H1 (cell line): Measurements from ENCODE around the gene LIMK2.

Experiments
- CBX5 ChIP-seq: fragments of 300-800, 300-1000 bp; sonication (generic); IDR thresholded peaks from 2 replicates; pipeline ENCODE4 v1.7.1; 2016; ENCODE audit warnings: antibody characterized with exemption, low read length, low read depth
- CHD1 ChIP-seq: IDR thresholded peaks from 2 replicates; pipeline ENCODE4 v1.6.1; 2012; ENCODE audit warnings: low read depth, low read length, improper control_type of control experiment
- CHD7 ChIP-seq: fragments of 300-600 bp; sonication (generic); IDR thresholded peaks from 2 replicates; pipeline ENCODE4 v1.7.1; 2012; ENCODE audit warnings: low read length, moderate library complexity, mild to moderate bottlenecking, inconsistent platforms; ENCODE audit not compliant: insufficient replicate concordance
- EGR1 ChIP-seq: IDR thresholded peaks from 2 replicates; pipeline ENCODE4 v1.6.1; 2011; ENCODE audit warnings: low read depth, low read length, borderline replicate concordance
- GABPA ChIP-seq: IDR thresholded peaks from 2 replicates; pipeline ENCODE4 v1.6.1; 2011; ENCODE audit warnings: mild to moderate bottlenecking, low read length, moderate library complexity, borderline replicate concordance; ENCODE audit not compliant: insufficient read depth
- JUN ChIP-seq: IDR thresholded peaks from 2 replicates; pipeline ENCODE4 v1.6.1; 2011; ENCODE audit warnings: low read depth, mild to moderate bottlenecking, improper control_type of control experiment, low read length
- JUND ChIP-seq: IDR thresholded peaks from 2 replicates; pipeline ENCODE4 v1.6.1; 2011; ENCODE audit warnings: mild to moderate bottlenecking, improper control_type of control experiment, low read length
- KDM1A ChIP-seq: fragments of 200-600, 300-600 bp; sonication (generic); IDR thresholded peaks from 2 replicates; pipeline ENCODE4 v1.7.1; 2016; ENCODE audit warnings: mild to moderate bottlenecking, low read length, borderline replicate concordance
- POLR2A ChIP-seq, 2 experiments: IDR thresholded peaks; 1 replicate in 1 of 2; 2 replicates in 1 of 2; pipeline ENCODE4 v1.6.1; 2011; ENCODE audit warnings: low read depth in 2 of 2, low read length in 2 of 2, mild to moderate bottlenecking in 2 of 2; ENCODE audit errors: control extremely low read depth in 1 of 2
- RAD21 ChIP-seq, 2 experiments: IDR thresholded peaks in 1 of 2; conservative IDR thresholded peaks in 1 of 2; 2 replicates each; pipeline ENCODE4 v1.6.1; 2011; ENCODE audit warnings: low read depth in 2 of 2, low read length in 2 of 2, improper control_type of control experiment in 1 of 2, inconsistent platforms in 1 of 2, mild to moderate bottlenecking in 1 of 2, moderate library complexity in 1 of 2
- SIX5 ChIP-seq: IDR thresholded peaks from 2 replicates; pipeline ENCODE4 v1.6.1; 2011; ENCODE audit warnings: mild to moderate bottlenecking, low read depth, low read length
- SUZ12 ChIP-seq: fragments of 200-600 bp; sonication (generic); IDR thresholded peaks from 2 replicates; pipeline ENCODE4 v1.6.1; 2012; ENCODE audit warnings: mild to moderate bottlenecking, inconsistent platforms, low read length, moderate library complexity, mixed read lengths
- TF ChIP-seq, protein P1 (sequence below), 3 experiments: IDR thresholded peaks; 1 replicate in 2 of 3; 2 replicates in 1 of 3; pipeline versions ENCODE4 v1.5.1 to v1.6.1; 2011; ENCODE audit warnings: low read length in 3 of 3, mild to moderate bottlenecking in 3 of 3, inconsistent platforms in 2 of 3, low read depth in 1 of 3, moderate library complexity in 1 of 3; ENCODE audit not compliant: insufficient read depth in 1 of 3; ENCODE audit errors: control extremely low read depth in 1 of 3
- TF ChIP-seq, protein P2 (sequence below): IDR thresholded peaks from 2 replicates; pipeline ENCODE4 v1.6.1; 2011; ENCODE audit warnings: low read depth, mild to moderate bottlenecking, low read length; ENCODE audit not compliant: insufficient read depth

DNA sequence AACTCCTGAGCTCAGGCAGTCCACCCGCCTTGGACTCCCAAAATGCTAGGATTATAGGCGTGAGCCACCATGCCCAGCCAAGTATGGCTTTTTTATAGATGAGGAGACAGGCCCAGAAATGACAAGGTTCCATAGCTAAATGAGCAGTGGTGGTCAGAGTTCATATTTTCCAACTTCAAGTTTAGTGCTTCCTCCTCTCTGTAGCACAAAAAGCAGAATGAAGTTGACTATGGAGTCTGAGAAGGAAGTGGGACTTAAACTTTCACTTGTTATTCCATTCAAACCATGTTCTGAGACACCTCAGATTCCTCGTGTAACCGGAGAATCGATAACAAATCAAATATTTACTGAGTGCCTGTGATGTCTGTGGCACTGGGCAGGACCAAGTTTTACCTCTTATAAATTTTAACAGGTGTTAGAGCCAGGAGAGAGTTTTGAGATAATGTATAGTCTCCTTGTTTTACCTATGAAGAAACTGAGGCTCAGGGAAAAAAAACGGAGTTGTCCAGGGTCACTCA, 3.0 kb downstream of the LIMK2 start:
- TF ChIP-seq GABPA: no peak
- TF ChIP-seq, protein P1, sequence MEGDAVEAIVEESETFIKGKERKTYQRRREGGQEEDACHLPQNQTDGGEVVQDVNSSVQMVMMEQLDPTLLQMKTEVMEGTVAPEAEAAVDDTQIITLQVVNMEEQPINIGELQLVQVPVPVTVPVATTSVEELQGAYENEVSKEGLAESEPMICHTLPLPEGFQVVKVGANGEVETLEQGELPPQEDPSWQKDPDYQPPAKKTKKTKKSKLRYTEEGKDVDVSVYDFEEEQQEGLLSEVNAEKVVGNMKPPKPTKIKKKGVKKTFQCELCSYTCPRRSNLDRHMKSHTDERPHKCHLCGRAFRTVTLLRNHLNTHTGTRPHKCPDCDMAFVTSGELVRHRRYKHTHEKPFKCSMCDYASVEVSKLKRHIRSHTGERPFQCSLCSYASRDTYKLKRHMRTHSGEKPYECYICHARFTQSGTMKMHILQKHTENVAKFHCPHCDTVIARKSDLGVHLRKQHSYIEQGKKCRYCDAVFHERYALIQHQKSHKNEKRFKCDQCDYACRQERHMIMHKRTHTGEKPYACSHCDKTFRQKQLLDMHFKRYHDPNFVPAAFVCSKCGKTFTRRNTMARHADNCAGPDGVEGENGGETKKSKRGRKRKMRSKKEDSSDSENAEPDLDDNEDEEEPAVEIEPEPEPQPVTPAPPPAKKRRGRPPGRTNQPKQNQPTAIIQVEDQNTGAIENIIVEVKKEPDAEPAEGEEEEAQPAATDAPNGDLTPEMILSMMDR (IDR thresholded peaks at IDR 0.05; ENCODE audit: control extremely low read depth in 1 of 3, insufficient read depth in 1 of 3, low read depth in 1 of 3, low read length in 3 of 3): no peak
- TF ChIP-seq, protein P2, sequence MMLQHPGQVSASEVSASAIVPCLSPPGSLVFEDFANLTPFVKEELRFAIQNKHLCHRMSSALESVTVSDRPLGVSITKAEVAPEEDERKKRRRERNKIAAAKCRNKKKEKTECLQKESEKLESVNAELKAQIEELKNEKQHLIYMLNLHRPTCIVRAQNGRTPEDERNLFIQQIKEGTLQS: no peak
- TF ChIP-seq SUZ12: no peak
- no peak for TF ChIP-seq JUN
- TF ChIP-seq CHD1: no peak
- TF ChIP-seq POLR2A (IDR thresholded peaks at IDR 0.05; ENCODE audit: control extremely low read depth in 1 of 2, low read depth in 2 of 2, low read length in 2 of 2): no peak
- TF ChIP-seq CBX5: no peak
- TF ChIP-seq EGR1: no peak
- no peak for TF ChIP-seq CHD7
- TF ChIP-seq JUND: no peak
- no peak for TF ChIP-seq RAD21 (IDR thresholded peaks at IDR 0.05 in 1 of 2, conservative IDR thresholded peaks at IDR 0.05 in 1 of 2; ENCODE audit: low read depth in 2 of 2, low read length in 2 of 2)
- TF ChIP-seq KDM1A: no peak
- TF ChIP-seq SIX5: no peak
